HepG2 (cell line): Measurements from ENCODE around the gene PCDHB7.
"Not testable (repeated sequence)": the region's sequence is repeated elsewhere in the genome, so short reads cannot be mapped to it uniquely, and the experiment has no call there.

Experiments
- CBX1 ChIP-seq: IDR thresholded peaks from one replicate; pipeline ENCODE4 v1.6.1; 2016; ENCODE audit warnings: antibody characterized with exemption, low read depth
- NKX3-1 ChIP-seq: sonication (generic); formaldehyde crosslinking; IDR thresholded peaks from 2 replicates; pipeline ENCODE4 v1.5.0; 2020; ENCODE audit warnings: missing genetic modification reagents
- POLR2A ChIP-seq, 2 experiments: IDR thresholded peaks; 2 replicates each; pipeline ENCODE4 v1.6.1; 2011; ENCODE audit warnings: low read depth in 2 of 2, low read length in 2 of 2, mild to moderate bottlenecking in 1 of 2, moderate library complexity in 1 of 2; ENCODE audit not compliant: insufficient read depth in 1 of 2
- POLR2AphosphoS5 ChIP-seq: IDR thresholded peaks from 2 replicates; pipeline ENCODE4 v1.6.1; 2012; ENCODE audit warnings: low read depth, low read length
- SMARCE1 ChIP-seq: fragments of 450-650 bp; IDR thresholded peaks from 2 replicates; pipeline ENCODE4 v1.6.1; 2017; ENCODE audit warnings: borderline replicate concordance
- ZMYM2 ChIP-seq: sonication (generic); formaldehyde crosslinking; IDR thresholded peaks from 2 replicates; pipeline ENCODE4 v1.8.0; 2022; ENCODE audit warnings: mild to moderate bottlenecking, missing genetic modification reagents
- ZNF83 ChIP-seq: sonication (generic); formaldehyde crosslinking; IDR thresholded peaks from 2 replicates; pipeline ENCODE4 v1.4.0; 2020; ENCODE audit warnings: missing genetic modification reagents, mild to moderate bottlenecking, borderline replicate concordance
- ZNF878 ChIP-seq: sonication (generic); formaldehyde crosslinking; IDR thresholded peaks from 2 replicates; pipeline ENCODE4 v1.8.1; 2023; ENCODE audit warnings: mild to moderate bottlenecking, missing genetic modification reagents, moderate library complexity
- TF ChIP-seq, protein P1 (sequence below): sonication (generic); formaldehyde crosslinking; IDR thresholded peaks from 2 replicates; pipeline ENCODE4 v1.5.0; 2020; ENCODE audit warnings: missing genetic modification reagents
- TF ChIP-seq, protein P2 (sequence below): sonication (generic); formaldehyde crosslinking; conservative IDR thresholded peaks from 2 replicates; pipeline ENCODE4 v1.4.0; 2020; ENCODE audit warnings: missing genetic modification reagents
- TF ChIP-seq, protein P3 (sequence below): sonication (generic); formaldehyde crosslinking; IDR thresholded peaks from 2 replicates; pipeline ENCODE4 v1.4.0; 2020; ENCODE audit warnings: missing genetic modification reagents
- TF ChIP-seq, protein P4 (sequence below): sonication (generic); formaldehyde crosslinking; IDR thresholded peaks from 2 replicates; pipeline ENCODE4 v1.8.0; 2022; ENCODE audit warnings: mild to moderate bottlenecking, missing genetic modification reagents, moderate library complexity
- TF ChIP-seq, protein P5 (sequence below): fragments of 450-650 bp; IDR thresholded peaks from 2 replicates; pipeline ENCODE4 v1.6.1; 2017

DNA sequence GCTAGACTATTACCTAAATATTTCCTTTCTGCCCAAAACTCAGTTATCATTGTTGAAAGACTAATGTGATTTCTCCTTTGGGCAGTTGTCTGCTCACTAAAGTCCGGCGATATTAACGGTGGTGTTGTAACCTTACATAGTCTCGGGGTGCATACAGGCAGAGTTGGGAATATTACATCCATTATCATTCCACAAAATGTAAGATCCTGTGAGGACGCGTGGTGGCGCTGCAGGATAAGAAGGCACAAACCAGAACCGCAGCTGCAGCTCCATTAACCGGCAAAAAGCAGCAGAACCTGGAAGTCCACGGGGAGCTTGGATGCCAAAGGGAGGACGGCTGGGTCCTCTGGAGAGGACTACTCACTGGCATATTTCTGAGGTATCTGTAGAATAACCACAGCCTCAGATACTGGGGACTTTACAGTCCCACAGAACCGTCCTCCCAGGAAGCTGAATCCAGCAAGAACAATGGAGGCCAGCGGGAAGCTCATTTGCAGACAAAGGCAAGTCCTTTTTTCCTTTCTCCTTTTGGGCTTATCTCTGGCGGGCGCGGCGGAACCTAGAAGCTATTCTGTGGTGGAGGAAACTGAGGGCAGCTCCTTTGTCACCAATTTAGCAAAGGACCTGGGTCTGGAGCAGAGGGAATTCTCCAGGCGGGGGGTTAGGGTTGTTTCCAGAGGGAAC, 41.4 kb downstream of the PCDHB7 start, which contains the start of gene PCDHB13:
- TF ChIP-seq SMARCE1; POLR2AphosphoS5; CBX1; ZMYM2 (CRISPR knock-in tag); NKX3-1 (CRISPR knock-in tag); ZNF878; POLR2A (IDR thresholded peaks at IDR 0.05; ENCODE audit: insufficient read depth in 1 of 2, low read depth in 2 of 2, low read length in 2 of 2); ZNF83: not testable (repeated sequence)
- TF ChIP-seq, protein P1, sequence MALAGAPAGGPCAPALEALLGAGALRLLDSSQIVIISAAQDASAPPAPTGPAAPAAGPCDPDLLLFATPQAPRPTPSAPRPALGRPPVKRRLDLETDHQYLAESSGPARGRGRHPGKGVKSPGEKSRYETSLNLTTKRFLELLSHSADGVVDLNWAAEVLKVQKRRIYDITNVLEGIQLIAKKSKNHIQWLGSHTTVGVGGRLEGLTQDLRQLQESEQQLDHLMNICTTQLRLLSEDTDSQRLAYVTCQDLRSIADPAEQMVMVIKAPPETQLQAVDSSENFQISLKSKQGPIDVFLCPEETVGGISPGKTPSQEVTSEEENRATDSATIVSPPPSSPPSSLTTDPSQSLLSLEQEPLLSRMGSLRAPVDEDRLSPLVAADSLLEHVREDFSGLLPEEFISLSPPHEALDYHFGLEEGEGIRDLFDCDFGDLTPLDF (CRISPR knock-in tag) = not testable (repeated sequence)
- TF ChIP-seq, protein P2, sequence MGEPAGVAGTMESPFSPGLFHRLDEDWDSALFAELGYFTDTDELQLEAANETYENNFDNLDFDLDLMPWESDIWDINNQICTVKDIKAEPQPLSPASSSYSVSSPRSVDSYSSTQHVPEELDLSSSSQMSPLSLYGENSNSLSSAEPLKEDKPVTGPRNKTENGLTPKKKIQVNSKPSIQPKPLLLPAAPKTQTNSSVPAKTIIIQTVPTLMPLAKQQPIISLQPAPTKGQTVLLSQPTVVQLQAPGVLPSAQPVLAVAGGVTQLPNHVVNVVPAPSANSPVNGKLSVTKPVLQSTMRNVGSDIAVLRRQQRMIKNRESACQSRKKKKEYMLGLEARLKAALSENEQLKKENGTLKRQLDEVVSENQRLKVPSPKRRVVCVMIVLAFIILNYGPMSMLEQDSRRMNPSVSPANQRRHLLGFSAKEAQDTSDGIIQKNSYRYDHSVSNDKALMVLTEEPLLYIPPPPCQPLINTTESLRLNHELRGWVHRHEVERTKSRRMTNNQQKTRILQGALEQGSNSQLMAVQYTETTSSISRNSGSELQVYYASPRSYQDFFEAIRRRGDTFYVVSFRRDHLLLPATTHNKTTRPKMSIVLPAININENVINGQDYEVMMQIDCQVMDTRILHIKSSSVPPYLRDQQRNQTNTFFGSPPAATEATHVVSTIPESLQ = not testable (repeated sequence)
- TF ChIP-seq, protein P3, sequence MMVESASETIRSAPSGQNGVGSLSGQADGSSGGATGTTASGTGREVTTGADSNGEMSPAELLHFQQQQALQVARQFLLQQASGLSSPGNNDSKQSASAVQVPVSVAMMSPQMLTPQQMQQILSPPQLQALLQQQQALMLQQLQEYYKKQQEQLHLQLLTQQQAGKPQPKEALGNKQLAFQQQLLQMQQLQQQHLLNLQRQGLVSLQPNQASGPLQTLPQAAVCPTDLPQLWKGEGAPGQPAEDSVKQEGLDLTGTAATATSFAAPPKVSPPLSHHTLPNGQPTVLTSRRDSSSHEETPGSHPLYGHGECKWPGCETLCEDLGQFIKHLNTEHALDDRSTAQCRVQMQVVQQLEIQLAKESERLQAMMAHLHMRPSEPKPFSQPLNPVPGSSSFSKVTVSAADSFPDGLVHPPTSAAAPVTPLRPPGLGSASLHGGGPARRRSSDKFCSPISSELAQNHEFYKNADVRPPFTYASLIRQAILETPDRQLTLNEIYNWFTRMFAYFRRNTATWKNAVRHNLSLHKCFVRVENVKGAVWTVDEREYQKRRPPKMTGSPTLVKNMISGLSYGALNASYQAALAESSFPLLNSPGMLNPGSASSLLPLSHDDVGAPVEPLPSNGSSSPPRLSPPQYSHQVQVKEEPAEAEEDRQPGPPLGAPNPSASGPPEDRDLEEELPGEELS (CRISPR knock-in tag) = not testable (repeated sequence)
- TF ChIP-seq, protein P4, sequence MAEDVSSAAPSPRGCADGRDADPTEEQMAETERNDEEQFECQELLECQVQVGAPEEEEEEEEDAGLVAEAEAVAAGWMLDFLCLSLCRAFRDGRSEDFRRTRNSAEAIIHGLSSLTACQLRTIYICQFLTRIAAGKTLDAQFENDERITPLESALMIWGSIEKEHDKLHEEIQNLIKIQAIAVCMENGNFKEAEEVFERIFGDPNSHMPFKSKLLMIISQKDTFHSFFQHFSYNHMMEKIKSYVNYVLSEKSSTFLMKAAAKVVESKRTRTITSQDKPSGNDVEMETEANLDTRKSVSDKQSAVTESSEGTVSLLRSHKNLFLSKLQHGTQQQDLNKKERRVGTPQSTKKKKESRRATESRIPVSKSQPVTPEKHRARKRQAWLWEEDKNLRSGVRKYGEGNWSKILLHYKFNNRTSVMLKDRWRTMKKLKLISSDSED = not testable (repeated sequence)
- TF ChIP-seq, protein P5, sequence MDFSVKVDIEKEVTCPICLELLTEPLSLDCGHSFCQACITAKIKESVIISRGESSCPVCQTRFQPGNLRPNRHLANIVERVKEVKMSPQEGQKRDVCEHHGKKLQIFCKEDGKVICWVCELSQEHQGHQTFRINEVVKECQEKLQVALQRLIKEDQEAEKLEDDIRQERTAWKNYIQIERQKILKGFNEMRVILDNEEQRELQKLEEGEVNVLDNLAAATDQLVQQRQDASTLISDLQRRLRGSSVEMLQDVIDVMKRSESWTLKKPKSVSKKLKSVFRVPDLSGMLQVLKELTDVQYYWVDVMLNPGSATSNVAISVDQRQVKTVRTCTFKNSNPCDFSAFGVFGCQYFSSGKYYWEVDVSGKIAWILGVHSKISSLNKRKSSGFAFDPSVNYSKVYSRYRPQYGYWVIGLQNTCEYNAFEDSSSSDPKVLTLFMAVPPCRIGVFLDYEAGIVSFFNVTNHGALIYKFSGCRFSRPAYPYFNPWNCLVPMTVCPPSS = not testable (repeated sequence)
